Ascending aorta (tissue), 2 donors: ENCODE data around the gene TNFRSF11A. TPM values are rescaled to one million over a fixed set of nuclear protein-coding genes. Genes with fewer than 3 reads are reported as not detected.

Experiments
- DNase-seq, 2 donors: peaks; one replicate each; pipeline ENCODE4 v3.0.0-alpha.2; 2019; ENCODE audit warnings: low spot score in 2 of 2
- H3K27ac ChIP-seq, 2 donors: fragments of 200-600 bp; sonication (generic); one replicate each; pipeline ENCODE4 v1.5.1; 2016 to 2017; ENCODE audit warnings: mild to moderate bottlenecking in 1 of 2
- H3K27me3 ChIP-seq: fragments of 200-600 bp; sonication (generic); one replicate; pipeline ENCODE4 v1.5.1; 2017
- H3K36me3 ChIP-seq, 2 donors: fragments of 200-600 bp; sonication (generic); one replicate each; pipeline ENCODE4 v1.5.1; 2016
- H3K4me1 ChIP-seq, 2 donors: fragments of 200-600 bp; sonication (generic); one replicate each; pipeline ENCODE4 v1.5.1; 2016 to 2017; ENCODE audit warnings: mild to moderate bottlenecking in 1 of 2
- H3K4me3 ChIP-seq, 2 donors: fragments of 200-600 bp; sonication (generic); one replicate each; pipeline ENCODE4 v1.5.1; 2016 to 2017; ENCODE audit warnings: mild to moderate bottlenecking in 1 of 2
- H3K9me3 ChIP-seq, 2 donors: fragments of 200-600 bp; sonication (generic); one replicate each; pipeline ENCODE4 v1.5.1; 2016
- intact Hi-C: fragments of 100-400 bp; cut with DNase I; formaldehyde crosslinking; loops from one replicate; pipeline ENCODE4 v1.15.1; 2023
- total RNA-seq: library from RNA; depleted of rRNA; stranded (reverse); fragments of >200 nt; gene quantifications from one replicate; pipeline ENCODE4 v1.1.0, GENCODE V29; 2016
- TF ChIP-seq, protein P1 (sequence below), 3 experiments: fragments of 200-600 bp in 2 of 3; fragments of 450-650 bp in 1 of 3; sonication (generic) in 2 of 3; IDR thresholded peaks; one replicate each; pipeline ENCODE4 v1.5.1; 2016 to 2019; ENCODE audit warnings: antibody characterized with exemption in 3 of 3, mild to moderate bottlenecking in 1 of 3, moderate library complexity in 1 of 3

Gene TNFRSF11A
- total RNA-seq, 1 donor from 2014 or later: 2.7 TPM

DNA sequence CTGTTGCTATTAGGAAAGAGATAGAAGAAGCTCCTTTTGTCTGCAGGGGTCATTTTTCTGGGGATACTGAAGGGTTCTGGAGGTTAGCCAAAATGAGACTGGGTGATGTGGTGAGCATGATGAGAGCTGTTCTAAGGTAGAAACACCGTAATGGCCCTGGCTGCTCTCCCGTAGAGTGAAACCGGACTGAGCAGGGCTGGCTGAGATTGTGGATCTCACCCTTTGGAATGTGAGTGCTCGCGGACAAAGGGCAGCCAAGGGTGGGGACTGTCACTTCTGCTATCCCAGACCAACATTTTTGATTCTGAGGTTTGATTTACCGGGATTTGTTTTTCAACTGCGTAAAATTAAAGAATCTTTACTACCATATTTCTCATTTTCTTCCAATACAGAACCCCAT lies 36.2 kb downstream of the TNFRSF11A start:
- Histone ChIP-seq H3K27ac (no peak overlapping the region), H3K27me3 (no peaks in the 10 kb centered on the region), H3K36me3 (no peaks in the 10 kb centered on the region), H3K9me3 (no peaks in the 10 kb centered on the region), H3K4me3 (no peak overlapping the region), H3K4me1 (no peaks in the 10 kb centered on the region)
- no peak for DNase-seq
- TF ChIP-seq, protein P1, sequence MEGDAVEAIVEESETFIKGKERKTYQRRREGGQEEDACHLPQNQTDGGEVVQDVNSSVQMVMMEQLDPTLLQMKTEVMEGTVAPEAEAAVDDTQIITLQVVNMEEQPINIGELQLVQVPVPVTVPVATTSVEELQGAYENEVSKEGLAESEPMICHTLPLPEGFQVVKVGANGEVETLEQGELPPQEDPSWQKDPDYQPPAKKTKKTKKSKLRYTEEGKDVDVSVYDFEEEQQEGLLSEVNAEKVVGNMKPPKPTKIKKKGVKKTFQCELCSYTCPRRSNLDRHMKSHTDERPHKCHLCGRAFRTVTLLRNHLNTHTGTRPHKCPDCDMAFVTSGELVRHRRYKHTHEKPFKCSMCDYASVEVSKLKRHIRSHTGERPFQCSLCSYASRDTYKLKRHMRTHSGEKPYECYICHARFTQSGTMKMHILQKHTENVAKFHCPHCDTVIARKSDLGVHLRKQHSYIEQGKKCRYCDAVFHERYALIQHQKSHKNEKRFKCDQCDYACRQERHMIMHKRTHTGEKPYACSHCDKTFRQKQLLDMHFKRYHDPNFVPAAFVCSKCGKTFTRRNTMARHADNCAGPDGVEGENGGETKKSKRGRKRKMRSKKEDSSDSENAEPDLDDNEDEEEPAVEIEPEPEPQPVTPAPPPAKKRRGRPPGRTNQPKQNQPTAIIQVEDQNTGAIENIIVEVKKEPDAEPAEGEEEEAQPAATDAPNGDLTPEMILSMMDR (IDR thresholded peaks at IDR 0.05): no peak
- intact Hi-C loops: no loop called here

DNA sequence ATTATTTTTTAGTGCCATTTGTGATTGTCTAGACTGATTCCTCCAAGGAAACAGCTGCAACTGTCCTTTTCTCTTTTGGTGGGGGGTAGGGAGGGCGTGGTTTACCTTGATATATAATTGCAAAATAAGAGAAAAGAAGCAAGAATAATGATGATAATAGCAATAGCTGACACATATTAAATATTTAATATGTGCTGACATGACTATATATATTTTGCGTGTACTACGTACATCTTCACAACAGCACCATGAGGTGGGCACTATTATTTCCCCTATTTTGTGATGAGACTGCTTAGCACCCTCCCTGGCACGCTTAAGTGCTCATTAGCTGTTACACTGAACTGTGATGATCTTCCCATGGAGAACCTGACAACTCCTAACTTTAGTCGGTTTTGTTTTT lies 39.4 kb downstream of the TNFRSF11A start:
- TF ChIP-seq, protein P1 (IDR thresholded peaks at IDR 0.05): no peak
- no peak overlapping the region for H3K27ac ChIP-seq
- H3K4me3 ChIP-seq: no peak overlapping the region
- H3K27me3 ChIP-seq: no peaks in the 10 kb centered on the region
- no peaks in the 10 kb centered on the region for H3K36me3 ChIP-seq
- DNase-seq: no peak
- intact Hi-C loops: no loop called here
- H3K9me3 ChIP-seq: no peaks in the 10 kb centered on the region
- H3K4me1 ChIP-seq: no peaks in the 10 kb centered on the region

DNA sequence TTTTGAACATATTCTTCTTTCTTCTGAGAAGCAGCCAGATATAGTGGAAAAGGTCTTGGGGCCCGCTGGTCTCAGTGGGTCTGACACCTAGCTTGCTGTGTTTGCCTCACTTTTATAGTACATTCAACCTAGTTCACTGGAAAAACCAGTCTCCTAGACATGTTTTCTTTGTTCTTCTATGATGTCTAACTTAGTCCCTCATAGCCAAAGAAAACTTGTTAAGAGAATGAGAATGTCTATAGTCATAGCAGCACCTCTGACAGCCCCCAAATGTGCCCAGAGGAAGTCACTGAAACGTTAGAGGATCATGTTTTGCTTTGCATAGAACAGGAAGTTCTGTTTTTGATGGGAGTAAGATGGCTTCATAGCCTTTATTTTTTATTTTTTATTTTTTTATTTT lies 40.3 kb downstream of the TNFRSF11A start:
- intact Hi-C loops: no loop called here
- TF ChIP-seq, protein P1 (IDR thresholded peaks at IDR 0.05): no peak
- DNase-seq: no peak
- no peak overlapping the region for H3K27ac ChIP-seq
- no peaks in the 10 kb centered on the region for H3K9me3 ChIP-seq
- no peaks in the 10 kb centered on the region for H3K36me3 ChIP-seq
- H3K4me3 ChIP-seq: no peak overlapping the region
- H3K27me3 ChIP-seq: no peaks in the 10 kb centered on the region
- no peaks in the 10 kb centered on the region for H3K4me1 ChIP-seq

DNA sequence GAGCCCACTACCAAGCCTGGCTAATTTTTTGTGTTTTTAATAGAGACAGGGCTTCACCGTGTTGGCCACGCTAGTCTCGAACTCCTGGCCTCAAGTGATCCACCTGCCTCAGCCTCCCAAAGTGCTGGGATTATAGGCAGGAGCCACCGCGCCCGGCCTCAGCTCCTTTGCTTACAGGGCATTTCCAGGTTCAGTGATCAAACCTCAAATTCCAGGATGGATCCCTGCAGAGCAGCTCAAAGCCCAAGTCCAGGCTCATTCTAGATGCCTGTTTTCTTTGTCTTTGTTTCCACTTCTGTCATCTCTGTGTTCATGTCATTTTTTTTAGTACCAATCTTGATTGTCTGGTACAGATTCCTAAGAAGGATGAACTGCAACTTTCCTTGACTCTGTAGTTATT lies 41.9 kb downstream of the TNFRSF11A start:
- intact Hi-C loops: no loop called here
- no peak overlapping the region for H3K4me3 ChIP-seq
- no peaks in the 10 kb centered on the region for H3K27me3 ChIP-seq
- DNase-seq: no peak
- no peaks in the 10 kb centered on the region for H3K4me1 ChIP-seq
- H3K9me3 ChIP-seq: no peaks in the 10 kb centered on the region
- no peaks in the 10 kb centered on the region for H3K36me3 ChIP-seq
- H3K27ac ChIP-seq: no peak overlapping the region
- TF ChIP-seq, protein P1 (IDR thresholded peaks at IDR 0.05): no peak

DNA sequence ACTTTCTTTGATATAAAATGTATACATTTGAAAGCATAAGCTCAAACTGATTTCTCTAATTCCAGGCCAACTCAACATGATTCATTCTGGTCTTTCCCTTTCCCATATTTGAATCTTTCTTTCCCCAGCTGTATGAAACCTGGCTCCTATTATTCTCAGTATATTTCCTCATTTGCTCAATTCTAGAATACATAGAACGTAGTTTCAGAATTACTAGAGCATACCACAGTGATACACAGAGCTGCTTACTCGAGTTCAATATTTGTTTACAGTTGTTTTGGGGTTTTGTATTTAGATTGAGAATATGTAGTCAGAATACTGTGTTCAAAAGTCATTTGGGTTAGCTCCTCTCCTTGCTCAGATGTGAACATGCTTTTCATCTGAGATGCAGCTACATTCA lies 43.0 kb downstream of the TNFRSF11A start:
- Histone ChIP-seq H3K4me1 (no peaks in the 10 kb centered on the region), H3K27ac (no peak overlapping the region), H3K4me3 (no peak overlapping the region), H3K36me3 (no peaks in the 10 kb centered on the region), H3K9me3 (no peaks in the 10 kb centered on the region), H3K27me3 (no peaks in the 10 kb centered on the region)
- intact Hi-C loops: no loop called here
- TF ChIP-seq, protein P1 (IDR thresholded peaks at IDR 0.05): no peak
- DNase-seq: no peak

DNA sequence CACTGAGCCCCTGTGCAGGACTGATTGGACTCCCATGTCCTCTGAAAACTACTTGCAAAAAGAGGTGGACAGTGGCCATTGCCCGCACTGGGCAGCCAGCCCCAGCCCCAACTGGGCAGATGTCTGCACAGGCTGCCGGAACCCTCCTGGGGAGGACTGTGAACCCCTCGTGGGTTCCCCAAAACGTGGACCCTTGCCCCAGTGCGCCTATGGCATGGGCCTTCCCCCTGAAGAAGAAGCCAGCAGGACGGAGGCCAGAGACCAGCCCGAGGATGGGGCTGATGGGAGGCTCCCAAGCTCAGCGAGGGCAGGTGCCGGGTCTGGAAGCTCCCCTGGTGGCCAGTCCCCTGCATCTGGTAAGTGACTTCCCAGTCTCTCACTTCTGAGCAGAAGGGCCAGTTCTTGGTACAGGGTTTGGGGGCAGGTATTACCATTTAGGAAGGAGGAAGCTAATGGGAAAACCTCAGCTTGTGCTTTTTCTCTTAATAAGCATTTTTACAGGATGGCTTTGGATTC lies 44.1 kb downstream of the TNFRSF11A start:
- H3K4me1 ChIP-seq: no peaks in the 10 kb centered on the region
- intact Hi-C loops: no loop called here
- H3K9me3 ChIP-seq: no peaks in the 10 kb centered on the region
- H3K27me3 ChIP-seq: no peaks in the 10 kb centered on the region
- DNase-seq: no peak
- H3K27ac ChIP-seq: no peak overlapping the region
- TF ChIP-seq, protein P1 (IDR thresholded peaks at IDR 0.05): no peak
- no peak overlapping the region for H3K4me3 ChIP-seq
- no peaks in the 10 kb centered on the region for H3K36me3 ChIP-seq
